NCI-H146 (cell line): ENCODE measurements around the gene MUC12.
"Not testable (repeated sequence)": the region's sequence is repeated elsewhere in the genome, so short reads cannot be mapped to it uniquely, and the experiment has no call there.

Source experiments
- DNase-seq: peaks from one replicate; lab custom pipeline; 2025; lab: John Stamatoyannopoulos, UW

The MUC12 gene, protein sequence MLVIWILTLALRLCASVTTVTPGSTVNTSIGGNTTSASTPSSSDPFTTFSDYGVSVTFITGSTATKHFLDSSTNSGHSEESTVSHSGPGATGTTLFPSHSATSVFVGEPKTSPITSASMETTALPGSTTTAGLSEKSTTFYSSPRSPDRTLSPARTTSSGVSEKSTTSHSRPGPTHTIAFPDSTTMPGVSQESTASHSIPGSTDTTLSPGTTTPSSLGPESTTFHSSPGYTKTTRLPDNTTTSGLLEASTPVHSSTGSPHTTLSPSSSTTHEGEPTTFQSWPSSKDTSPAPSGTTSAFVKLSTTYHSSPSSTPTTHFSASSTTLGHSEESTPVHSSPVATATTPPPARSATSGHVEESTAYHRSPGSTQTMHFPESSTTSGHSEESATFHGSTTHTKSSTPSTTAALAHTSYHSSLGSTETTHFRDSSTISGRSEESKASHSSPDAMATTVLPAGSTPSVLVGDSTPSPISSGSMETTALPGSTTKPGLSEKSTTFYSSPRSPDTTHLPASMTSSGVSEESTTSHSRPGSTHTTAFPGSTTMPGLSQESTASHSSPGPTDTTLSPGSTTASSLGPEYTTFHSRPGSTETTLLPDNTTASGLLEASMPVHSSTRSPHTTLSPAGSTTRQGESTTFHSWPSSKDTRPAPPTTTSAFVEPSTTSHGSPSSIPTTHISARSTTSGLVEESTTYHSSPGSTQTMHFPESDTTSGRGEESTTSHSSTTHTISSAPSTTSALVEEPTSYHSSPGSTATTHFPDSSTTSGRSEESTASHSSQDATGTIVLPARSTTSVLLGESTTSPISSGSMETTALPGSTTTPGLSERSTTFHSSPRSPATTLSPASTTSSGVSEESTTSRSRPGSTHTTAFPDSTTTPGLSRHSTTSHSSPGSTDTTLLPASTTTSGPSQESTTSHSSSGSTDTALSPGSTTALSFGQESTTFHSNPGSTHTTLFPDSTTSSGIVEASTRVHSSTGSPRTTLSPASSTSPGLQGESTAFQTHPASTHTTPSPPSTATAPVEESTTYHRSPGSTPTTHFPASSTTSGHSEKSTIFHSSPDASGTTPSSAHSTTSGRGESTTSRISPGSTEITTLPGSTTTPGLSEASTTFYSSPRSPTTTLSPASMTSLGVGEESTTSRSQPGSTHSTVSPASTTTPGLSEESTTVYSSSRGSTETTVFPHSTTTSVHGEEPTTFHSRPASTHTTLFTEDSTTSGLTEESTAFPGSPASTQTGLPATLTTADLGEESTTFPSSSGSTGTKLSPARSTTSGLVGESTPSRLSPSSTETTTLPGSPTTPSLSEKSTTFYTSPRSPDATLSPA (N-terminal part only)

DNA sequence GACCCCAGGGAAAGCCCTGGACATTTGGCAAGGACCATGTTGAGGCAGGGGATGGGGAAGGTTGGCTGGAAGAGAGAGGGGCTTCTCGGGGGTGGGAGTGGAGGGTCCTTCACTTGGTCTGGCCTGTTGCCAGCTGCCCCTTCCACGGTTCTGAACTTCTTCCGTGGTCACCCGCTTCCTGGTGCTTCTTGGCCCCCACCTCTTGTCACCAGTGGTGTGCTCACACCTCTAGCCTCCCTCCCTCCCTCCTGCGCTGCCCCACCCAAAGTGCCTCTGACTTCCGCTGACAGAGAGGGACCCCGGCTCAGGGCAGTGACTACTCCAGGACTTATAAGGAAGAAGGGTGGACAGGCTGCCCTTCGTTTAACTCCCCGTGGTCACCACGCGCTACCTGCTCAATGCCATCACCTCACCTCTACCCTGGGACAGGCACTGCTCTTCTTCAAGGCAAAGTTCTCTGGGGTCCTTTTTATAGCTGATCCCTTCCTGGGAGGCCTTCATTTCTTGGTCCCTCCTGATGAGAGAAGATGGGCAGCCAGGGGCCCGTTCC lies at the start of gene MUC12:
Gene MUC12, plus strand, starts transcription at position 500 of the 550 bp plus-strand sequence. CDS start 58 bp downstream, outside the sequence.
- no peak for DNase-seq

DNA sequence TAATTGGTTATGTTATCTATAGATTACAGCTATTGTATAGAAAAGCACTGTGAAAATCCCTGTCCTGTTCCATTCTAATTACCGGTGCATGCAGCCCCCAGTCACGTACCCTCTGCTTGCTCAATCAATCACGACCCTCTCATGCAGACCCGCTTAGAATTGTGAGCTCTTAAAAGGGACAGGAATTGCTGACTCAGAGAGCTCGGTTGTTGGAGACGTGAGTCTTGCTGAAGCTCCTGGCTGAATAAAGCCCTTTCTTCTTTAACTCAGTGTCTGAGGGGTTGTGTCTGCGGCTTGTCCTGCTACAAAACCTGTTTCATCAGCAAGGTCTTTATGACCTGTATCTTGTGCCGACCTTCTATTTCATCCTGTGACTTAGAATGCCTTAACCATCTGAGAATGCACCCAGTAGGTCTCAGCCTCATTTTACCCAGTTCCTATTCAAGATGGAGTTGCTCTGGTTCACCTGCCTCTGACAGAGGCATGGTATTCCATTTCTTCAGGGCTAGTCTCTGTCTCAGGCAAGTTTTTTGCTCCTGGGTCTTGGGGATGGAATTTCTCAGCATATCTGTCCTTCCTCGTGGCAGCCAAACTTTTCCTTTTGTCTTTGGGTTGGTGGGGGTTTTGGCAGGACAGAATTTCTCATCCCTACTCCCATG lies 49.5 kb upstream of the MUC12 start:
- DNase-seq = not testable (repeated sequence)

DNA sequence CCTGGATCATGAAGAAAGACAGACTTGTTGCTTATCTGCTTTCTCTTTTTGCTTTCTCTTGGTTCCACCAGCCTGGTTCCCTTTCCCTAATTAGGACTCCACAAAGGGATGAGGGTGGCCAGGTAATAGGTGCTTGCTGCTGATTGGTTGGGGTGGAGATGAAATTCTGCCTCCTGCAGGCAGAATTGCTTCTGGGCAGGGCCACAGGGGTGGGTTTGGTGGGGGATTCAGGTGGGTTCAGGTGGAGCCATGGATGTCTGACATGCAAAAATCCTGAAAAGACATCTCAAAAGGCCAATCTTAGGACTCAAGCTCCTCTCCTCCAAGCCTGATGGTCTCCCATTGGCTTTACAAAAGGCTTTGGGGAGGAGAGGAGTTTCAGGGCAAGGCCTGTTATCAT lies 48.3 kb upstream of the MUC12 start:
- no peak for DNase-seq

DNA sequence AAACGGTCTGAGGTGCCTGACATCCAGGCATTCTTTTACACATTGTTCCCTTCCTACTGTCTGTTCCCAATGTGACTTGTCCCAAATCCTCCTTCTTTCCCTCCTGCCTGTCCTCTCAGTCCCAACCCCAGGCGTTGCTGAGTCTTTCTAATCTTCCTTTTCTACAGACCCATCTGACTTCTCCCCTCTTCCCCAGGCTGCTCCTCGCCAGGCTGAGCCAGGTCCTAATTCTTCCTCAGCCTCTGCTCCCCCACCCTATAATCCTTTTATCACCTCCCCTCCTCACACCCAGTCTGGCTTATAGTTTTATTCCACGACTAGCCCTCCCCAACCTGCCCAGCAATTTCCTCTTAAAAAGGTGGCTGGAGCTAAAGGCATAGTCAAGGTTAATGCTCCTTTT lies 45.7 kb upstream of the MUC12 start:
- not testable (repeated sequence) for DNase-seq

DNA sequence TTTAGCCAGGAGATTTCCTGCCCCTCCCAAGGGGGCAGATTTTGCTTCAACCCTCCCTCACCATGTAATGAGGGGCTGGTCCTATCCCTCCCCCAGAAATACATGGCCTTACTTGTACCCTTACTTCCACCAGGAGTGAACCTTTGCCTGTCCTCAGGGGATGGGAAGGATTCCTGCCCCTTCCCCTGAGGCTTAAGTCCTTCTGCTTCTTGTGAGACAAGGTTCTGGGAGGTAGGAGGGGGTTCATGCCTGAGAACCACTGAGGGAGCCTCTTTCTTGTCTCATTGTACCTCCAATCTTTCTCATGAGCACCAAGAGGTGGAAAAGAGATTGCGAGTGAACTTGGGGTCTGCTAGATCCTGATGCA lies 39.6 kb upstream of the MUC12 start:
- no peak for DNase-seq

DNA sequence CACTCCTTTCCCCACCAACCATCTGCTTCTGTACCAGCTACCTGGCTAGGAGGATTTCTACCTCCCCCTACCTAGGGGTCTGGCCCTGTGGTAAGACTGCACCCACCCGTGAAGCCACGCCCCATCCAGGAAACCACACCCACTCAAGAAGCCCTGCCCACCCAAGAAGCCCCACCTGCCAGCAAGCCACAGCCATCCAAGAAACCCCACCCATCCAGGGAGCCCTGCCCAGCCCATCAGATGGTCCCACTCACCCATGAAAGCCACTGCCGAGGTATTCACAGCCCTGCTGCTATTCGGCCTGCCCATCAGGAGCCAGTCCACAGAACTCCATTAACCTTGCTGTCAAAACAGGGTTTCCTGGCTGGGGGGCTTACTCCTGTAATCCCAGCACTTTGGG lies 35.6 kb upstream of the MUC12 start:
- DNase-seq = no peak

DNA sequence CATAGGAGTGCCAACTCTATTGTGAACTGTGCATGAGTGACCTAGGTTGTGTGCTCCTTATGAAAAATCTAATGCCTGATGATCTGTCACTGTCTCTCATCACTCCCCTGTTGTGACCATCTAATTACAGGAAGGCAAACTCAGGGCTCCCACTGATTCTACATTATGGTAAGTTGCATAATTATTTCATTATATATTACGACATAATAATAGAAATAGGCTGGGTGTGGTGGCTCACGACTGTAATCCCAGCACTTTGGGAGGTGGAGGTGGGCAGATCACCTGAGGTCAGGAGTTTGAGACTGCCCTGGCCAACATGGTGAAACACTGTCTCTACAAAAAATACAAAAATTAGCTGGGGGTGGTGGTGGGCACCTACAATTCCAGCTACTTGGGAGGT lies 34.0 kb upstream of the MUC12 start:
- not testable (repeated sequence) for DNase-seq

DNA sequence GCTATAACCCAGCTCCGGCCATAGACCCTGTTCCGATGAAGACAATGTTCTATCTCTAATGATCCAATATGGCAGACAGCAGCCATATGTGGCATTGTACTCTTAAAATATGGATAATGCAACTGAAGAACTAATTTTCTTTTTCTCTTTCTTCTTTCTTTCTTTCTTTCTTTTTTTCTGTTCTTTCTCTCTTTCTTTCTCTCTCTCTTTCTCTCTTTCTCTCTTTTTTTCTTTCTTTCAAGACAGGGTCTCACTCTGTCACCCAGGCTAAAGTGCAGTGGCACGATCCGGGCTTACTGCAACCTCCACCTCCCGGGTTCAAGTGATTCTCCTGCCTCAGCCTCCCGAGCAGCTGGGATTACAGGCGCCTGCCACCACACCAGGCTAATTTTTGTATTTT lies 33.2 kb upstream of the MUC12 start:
- not testable (repeated sequence) for DNase-seq

DNA sequence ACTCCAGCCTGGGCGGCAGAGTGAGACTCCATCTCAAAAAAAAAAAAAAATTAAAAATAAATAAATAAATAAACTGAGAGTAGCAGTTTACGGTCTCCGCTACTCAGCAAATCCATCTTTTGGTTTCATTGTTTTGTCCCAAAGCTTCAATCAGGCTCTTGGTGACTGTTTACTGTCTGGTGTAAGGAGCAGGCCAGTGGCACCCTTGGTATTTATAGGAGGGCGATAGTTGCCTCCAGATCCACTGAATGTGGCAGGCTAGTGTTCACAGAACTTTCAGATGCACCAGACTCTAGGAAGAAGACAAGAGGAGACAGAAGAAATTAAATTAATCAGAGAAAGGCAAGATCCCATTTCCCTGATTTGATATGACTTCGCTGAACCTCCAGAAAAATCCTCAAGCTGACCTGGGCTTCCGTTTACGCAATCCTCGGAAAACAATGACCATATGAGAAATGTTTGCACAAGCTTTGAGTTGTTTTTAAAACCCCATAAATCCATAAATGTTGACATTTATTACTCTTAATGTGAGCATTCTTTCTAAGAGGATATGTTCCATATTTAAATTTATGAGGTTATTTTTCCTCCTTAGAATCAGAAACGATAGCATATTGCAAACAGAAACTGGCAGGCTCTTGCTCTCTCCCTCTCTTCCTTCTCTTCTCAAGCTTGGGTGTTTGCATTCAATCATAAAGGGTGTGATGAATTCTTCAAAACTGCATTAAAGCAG lies 27.2 kb upstream of the MUC12 start:
- DNase-seq = no peak

DNA sequence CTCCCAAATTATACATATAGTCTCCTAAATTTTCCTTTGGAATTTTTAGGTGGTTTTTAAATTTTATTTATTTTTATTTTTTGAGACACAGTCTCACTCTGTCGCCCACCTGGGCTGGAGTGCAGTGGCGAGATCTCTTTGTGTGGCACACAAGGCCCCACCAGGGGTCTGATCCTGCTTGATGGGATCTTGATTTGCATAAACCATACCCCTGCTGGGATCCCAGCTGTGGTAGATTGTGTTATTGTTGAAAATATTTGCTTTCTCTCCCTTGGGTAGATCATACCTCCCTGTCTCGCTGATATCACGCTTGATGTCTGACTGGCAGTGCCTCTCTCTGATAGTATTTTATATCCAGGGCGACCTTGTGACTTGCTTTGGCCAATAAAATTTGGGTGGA lies 25.7 kb upstream of the MUC12 start:
- peak; percentile 6 for DNase-seq

DNA sequence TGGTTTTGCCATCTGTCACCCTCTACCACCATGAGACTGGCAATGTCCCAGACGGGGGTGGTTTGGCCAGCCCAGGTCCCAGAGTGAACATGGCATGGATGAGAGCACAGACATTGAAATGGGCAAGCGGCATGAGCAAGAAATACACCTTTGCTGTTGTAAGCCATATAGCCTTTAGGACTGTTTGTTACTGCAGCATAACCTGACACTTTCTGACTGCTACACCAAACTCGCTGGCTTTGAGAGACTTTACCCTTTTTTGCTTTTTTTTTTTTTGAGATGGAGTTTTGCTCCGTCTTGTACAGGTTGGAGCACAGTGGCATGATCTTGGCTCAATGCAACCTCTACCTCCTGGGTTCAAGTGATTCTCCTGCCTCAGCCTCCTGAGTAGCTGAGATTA lies 25.2 kb upstream of the MUC12 start:
- no peak for DNase-seq

DNA sequence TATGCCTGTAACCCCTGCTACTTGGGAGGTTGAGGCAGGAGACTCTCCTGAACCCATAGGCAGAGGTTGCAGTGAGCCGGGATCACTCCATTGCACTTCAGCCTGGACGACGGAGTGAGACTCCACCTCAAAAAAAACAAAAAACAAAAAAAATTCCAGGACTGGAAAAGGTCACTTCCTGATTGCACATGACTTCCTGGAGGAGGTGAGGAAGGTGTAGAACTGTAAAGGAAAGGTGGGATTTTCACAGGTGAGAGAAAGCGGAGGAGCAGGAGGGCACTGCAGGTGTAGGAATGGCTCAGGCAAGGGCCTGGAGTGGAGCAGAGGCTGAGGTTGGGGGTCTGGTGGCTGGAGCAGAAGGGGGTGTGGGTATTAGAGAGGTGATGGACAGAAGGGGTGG lies 23.3 kb upstream of the MUC12 start:
- no peak for DNase-seq

DNA sequence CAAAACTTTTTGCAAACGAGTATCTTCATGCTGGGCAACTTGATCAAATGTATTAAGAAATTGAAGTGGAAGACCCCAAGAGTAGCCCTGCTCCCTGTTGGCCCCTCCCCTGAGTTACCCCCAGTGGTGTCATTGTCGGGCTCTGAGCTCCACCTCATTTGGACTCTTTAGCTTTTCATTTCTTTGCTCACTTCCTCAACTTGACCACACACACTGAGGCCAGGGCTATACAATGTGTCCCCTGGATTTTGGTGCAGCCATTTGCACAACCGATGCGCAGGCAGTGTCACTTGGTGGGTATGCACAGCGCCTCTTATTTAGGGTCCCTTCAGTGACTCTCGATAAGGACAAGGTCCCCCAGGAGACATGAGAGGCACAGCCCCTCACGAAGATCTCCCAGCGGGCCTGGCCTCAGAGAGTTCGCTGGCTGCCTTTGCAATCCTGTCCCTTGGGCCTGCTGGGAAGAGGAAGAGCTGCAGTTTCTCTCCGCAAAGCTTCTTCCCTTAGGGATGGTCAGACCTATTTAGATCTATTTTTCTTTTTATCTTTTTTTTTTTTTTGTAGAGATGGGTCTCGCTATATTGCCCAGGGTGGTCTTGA lies 22.5 kb upstream of the MUC12 start:
- DNase-seq = no peak

DNA sequence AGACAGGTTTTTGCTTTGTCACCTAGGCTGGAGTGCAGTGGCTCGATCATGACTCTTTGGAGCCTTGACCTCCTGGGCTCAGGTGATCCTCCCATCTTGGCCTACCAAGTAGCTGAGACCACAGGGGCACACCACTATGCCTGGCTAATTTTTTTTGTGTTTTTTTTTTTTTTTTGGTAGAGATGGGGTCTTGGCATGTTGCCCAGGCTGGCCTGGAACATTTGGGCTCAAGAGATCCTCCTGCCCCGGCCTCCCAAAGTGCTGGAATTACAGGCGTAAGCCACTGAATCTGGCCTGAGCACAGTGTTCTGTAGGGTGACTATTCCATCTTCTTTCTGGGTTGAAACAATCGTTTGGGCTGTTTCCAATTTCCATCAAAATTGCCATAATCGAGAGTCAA lies 21.6 kb upstream of the MUC12 start:
- no peak for DNase-seq

DNA sequence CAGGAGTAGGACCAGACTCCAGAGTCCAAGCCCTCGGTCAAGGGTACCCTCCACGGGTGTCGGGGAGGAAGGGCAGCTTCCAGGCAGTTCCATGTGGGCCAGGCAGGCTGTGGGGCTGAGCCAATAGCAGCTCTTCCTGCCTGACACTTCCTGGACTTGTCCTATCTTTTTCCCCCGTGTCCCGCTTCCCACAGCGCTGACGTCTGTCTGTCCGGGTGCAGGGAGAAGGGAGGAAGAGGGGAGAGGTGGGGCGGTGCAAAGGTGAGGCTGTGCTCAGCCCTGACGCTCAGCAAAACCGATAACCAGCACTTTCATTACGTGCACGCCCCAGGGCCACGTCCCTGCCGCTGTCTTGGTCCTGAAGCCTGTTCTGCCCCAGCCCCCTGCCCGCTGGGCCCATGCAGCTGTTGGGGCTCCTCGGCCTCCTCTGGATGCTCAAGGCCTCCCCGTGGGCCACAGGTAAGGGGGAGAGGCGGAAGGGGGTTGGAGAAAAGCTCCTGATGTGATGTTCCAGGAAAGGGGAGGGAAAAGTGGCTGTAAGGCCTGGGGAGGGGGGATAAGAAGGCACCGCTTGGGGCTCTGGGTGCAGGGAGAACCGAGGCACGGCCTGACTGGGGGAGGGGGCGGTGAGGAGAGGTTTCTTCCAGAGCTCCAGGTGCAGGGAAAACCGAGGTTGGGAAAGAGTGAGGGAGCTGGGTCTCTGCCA lies 20.0 kb upstream of the MUC12 start, which contains the start of gene MUC3A:
Gene MUC3A, plus strand, starts transcription at position 308 of the 706 bp plus-strand sequence. Its CDS starts 91 bp downstream, at position 399.
- no peak for DNase-seq

DNA sequence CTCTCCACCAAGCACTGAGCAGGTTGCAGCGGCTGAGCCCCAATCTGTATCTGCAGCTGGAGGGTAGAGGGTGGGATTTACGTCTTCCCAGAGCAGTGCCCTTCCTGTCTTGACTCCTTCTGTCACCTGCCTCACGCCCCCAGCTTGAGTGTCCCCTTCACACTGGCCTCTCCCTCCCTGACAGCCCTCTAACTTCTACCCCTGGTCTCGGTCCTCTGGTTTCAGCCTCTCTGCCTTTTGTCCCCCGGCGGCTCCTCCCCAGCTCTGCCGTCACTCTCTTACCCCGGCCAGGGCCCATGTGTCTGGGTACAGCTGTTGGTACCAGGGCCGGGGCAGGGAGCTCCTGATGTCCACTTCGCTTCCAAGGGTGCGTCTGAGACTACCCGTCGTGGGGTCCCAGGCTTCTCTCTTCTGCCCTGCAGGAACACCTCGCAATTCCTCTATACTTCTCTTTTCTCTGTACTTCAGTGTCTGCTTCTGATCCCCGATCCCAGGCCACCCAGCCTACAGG lies 19.4 kb upstream of the MUC12 start:
- DNase-seq = no peak

DNA sequence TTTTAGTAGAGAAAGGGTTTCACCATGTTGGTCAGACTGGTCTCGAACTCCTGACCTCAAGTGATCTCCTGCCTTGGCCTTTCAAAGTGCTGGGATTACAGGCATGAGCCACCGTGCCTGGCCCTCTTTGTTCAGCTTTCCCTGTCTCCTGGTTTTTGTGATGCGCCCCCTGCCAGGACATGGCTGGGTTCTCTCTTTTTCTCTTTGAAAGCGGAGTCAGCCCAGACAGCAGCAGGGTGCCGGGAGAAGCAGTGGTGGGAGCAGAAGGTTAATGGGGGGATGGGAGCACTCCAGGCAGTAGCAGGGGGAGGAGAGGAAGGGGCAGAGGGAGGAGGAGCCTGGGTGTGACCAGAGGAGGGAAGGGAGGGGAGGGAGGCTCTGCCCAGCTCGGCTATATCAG lies 18.2 kb upstream of the MUC12 start:
- no peak for DNase-seq

DNA sequence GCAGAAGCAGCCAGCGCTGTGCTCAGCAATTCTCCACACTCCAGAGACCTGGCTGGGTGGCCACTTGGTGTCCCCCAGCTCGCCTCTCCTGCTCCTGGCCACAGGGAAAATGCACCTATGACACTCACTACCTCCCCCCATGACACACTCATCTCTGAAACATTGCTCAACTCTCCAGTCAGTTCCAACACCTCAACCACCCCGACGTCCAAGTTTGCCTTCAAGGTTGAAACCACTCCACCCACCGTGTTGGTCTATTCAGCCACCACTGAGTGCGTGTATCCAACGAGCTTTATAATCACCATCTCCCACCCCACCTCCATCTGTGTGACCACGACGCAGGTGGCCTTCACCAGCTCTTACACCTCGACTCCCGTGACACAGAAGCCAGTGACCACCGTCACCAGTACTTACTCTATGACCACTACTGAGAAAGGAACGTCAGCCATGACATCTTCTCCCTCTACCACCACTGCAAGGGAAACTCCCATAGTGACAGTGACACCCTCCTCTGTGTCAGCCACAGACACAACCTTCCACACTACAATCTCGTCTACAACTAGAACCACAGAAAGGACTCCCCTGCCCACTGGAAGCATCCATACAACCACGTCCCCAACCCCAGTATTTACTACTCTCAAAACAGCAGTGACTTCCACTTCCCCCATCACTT lies 17.3 kb upstream of the MUC12 start:
- DNase-seq = no peak

DNA sequence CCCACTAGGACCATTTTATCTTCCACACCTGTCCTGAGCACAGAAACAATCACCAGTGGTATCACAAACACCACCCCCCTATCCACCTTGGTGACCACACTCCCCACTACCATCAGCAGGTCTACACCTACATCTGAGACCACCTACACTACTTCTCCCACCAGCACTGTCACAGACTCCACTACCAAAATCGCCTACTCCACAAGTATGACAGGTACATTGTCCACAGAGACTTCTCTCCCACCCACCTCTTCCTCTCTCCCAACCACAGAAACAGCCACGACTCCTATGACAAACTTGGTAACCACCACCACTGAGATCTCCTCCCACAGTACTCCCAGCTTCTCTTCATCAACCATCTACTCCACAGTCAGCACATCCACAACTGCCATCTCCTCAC lies 16.7 kb upstream of the MUC12 start:
- no peak for DNase-seq
